ENCODE results near the gene TRPM1. TPM values are rescaled to one million over a fixed set of nuclear protein-coding genes. Genes with fewer than 3 reads are reported as not detected.

TRPM1 gene
- total RNA-seq, 1 donor from 2014 or later, result not detected

DNA sequence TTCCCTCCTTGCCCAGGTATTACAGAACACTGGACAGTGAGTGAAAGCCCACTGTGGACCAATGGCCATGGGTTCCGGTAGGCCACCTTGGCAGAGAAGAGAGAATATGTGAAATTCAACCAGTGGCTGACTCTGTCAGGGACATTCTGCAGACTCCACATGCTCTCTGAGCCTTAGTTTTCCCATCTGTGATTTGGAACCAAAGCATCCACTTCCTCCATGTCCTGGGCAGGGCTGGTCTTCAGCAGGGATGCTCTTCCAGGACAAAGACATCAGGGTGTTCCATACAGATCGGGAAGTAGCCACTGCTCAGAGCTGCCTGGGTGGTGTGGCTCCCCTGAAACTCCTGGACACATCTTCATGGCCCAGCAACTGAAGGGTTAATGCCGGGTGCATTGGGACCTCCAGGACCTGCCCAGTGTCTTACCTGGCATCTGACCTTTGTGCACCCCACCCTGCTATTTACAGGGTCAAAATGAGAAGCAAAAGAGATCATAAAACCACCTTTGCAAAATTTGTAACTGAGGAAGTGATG is 28.3 kb upstream of the TRPM1 start:
- H3K4me1 ChIP-seq, result no peaks in the 10 kb centered on the region
- TF ChIP-seq, protein P1, sequence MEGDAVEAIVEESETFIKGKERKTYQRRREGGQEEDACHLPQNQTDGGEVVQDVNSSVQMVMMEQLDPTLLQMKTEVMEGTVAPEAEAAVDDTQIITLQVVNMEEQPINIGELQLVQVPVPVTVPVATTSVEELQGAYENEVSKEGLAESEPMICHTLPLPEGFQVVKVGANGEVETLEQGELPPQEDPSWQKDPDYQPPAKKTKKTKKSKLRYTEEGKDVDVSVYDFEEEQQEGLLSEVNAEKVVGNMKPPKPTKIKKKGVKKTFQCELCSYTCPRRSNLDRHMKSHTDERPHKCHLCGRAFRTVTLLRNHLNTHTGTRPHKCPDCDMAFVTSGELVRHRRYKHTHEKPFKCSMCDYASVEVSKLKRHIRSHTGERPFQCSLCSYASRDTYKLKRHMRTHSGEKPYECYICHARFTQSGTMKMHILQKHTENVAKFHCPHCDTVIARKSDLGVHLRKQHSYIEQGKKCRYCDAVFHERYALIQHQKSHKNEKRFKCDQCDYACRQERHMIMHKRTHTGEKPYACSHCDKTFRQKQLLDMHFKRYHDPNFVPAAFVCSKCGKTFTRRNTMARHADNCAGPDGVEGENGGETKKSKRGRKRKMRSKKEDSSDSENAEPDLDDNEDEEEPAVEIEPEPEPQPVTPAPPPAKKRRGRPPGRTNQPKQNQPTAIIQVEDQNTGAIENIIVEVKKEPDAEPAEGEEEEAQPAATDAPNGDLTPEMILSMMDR (IDR thresholded peaks at IDR 0.05), result no peak
- no peaks in the 10 kb centered on the region for H3K9me3 ChIP-seq
- no peaks in the 10 kb centered on the region for H3K36me3 ChIP-seq
- H3K27ac ChIP-seq, result no peak overlapping the region
- no peak overlapping the region for H3K4me3 ChIP-seq
- no peak for DNase-seq (ENCODE audit: low spot score in 2 of 2)
- intact Hi-C loops (cut with DNase I), result no loop called here
- no peaks in the 10 kb centered on the region for H3K27me3 ChIP-seq

- no peak overlapping the region for H3K27ac ChIP-seq
- no peaks in the 10 kb centered on the region for H3K36me3 ChIP-seq
- no peaks in the 10 kb centered on the region for H3K4me1 ChIP-seq
- intact Hi-C loops (cut with DNase I), result no loop called here
- H3K4me3 ChIP-seq, result no peak overlapping the region
- TF ChIP-seq, protein P1 (IDR thresholded peaks at IDR 0.05), result peak; percentile 70 to 81 (median 70)
- peak in 1 of 2 donors; percentile 78 for DNase-seq (ENCODE audit: low spot score in 2 of 2)
- no peaks in the 10 kb centered on the region for H3K9me3 ChIP-seq
- H3K27me3 ChIP-seq, result no peaks in the 10 kb centered on the region
Observed at GRCh38 chr15:31128919-31129768, 27.6 kb upstream of the TRPM1 start.

GRCh38 chr15:31128477-31128876 is 27.0 kb upstream of the TRPM1 start:
- intact Hi-C loops (cut with DNase I), result no loop called here
- no peak for DNase-seq (ENCODE audit: low spot score in 2 of 2)
- no peaks in the 10 kb centered on the region for H3K4me1 ChIP-seq
- H3K4me3 ChIP-seq, result no peak overlapping the region
- H3K27me3 ChIP-seq, result no peaks in the 10 kb centered on the region
- no peak overlapping the region for H3K27ac ChIP-seq
- TF ChIP-seq, protein P1 (IDR thresholded peaks at IDR 0.05), result no peak
- H3K9me3 ChIP-seq, result no peaks in the 10 kb centered on the region
- H3K36me3 ChIP-seq, result no peaks in the 10 kb centered on the region

GRCh38 chr15:31127596-31128261 is 26.2 kb upstream of the TRPM1 start:
- TF ChIP-seq, protein P1 (IDR thresholded peaks at IDR 0.05), result no peak
- Histone ChIP-seq H3K4me3 (no peak overlapping the region), H3K27ac (no peak overlapping the region), H3K9me3 (no peaks in the 10 kb centered on the region), H3K4me1 (no peaks in the 10 kb centered on the region), H3K27me3 (no peaks in the 10 kb centered on the region), H3K36me3 (no peaks in the 10 kb centered on the region)
- intact Hi-C loops (cut with DNase I), result no loop called here
- no peak for DNase-seq (ENCODE audit: low spot score in 2 of 2)

DNA sequence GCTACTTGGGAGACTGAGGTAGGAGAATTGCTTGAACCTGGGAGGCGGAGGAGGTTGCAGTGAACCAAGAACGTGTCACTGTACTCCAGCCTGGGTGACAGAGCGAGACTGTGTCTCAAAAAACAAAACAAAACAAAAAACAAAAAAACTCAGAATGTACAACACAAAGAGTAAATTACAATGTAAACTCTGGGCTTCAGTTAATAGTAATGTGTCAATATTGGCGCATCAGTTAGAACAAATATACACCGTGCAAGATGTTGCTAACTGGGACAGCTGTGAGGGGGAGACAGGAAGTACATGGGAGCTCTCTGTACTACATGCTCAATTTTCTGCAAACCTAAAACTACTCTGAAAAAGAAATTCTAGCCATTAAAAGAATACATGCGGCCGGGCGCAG is 23.5 kb upstream of the TRPM1 start:
- H3K36me3 ChIP-seq, result no peaks in the 10 kb centered on the region
- H3K27me3 ChIP-seq, result no peaks in the 10 kb centered on the region
- DNase-seq (ENCODE audit: low spot score in 2 of 2), result no peak
- H3K4me1 ChIP-seq, result no peaks in the 10 kb centered on the region
- H3K9me3 ChIP-seq, result no peaks in the 10 kb centered on the region
- TF ChIP-seq, protein P1 (IDR thresholded peaks at IDR 0.05), result no peak
- H3K27ac ChIP-seq, result no peak overlapping the region
- H3K4me3 ChIP-seq, result no peak overlapping the region
- intact Hi-C loops (cut with DNase I), result no loop called here

All from ascending aorta (tissue), 2 donors.